Renal cortical epithelial cell (primary cell): ENCODE data around the gene YWHAE. TPM values are rescaled to one million over a fixed set of nuclear protein-coding genes. Genes with fewer than 3 reads are reported as not detected.
"Not testable (repeated sequence)": the region's sequence is repeated elsewhere in the genome, so short reads cannot be mapped to it uniquely, and the experiment has no call there.

Source experiments
- DNase-seq: peaks from one replicate; pipeline ENCODE4 v3.0.0-alpha.2; 2011; ENCODE audit warnings: low read depth
- total RNA-seq: library from RNA; depleted of rRNA; stranded (reverse); fragments of >200 nt; gene quantifications from 2 replicates; pipeline ENCODE4 v1.2.3, GENCODE V29; 2014

The YWHAE gene
- total RNA-seq, 1 donor from 2014 or later, result 1,023 TPM

DNA sequence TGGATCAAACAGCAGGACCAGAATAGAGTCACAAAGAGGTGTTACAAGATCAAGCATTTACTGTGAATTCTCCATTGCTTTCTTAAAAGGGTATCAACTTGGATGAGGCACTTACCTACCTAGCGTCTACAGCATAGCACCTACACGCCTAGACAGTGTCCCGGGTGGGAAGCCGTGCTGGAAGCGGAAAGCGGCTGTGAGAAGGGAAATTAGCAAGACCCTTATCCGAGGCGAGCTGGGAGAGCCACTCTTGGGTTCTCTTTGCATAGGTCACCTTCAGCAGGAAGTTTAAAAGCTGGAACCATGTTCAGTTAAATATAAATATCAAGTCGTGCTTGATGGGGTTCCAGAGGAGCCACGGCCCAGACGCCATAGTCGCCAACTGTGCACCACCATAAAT lies 74.3 kb downstream of the YWHAE start:
- no peak for DNase-seq

DNA sequence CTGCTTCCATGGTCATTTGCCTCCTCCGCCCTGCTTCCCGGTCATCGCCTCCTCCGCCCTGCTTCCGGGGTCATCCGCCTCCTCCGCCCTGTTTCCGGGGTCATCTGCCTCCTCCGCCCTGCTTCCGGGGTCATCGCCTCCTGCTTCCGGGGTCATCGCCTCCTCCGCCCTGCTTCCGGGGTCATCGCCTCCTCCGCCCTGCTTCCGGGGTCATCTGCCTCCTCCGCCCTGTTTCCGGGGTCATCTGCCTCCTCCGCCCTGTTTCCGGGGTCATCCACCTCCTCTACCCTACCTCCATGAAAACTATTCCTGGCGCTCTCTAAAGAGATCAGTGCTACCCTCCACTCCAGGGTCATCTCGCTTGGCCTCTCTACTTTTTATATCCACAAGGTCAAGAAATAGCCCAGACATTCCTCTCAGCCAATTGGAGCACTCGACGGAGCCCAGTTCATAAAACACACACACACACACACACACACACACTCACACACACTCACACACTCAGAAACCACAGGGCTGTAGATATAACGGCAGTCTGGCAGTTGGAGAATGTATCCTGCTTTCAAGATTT lies 75.7 kb downstream of the YWHAE start:
- no peak for DNase-seq

DNA sequence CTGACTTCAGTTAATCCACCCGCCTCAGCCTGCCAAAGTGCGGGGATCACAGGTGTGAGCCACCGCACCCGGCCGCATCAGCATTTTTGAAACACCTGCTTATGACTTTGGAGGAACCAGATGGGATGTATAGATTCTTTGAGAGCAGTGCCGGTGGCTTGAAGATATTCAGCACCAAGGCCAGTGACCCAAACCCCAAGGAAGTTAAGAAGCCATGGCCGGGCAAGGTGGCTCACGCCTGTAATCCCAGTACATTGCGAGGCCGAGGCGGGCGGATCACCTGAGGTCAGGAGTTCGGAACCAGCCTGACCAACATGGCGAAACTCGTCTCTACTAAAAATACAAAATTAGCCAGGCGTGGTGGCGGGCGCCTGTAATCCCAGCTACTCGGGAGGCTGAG lies 76.7 kb downstream of the YWHAE start:
- no peak for DNase-seq

DNA sequence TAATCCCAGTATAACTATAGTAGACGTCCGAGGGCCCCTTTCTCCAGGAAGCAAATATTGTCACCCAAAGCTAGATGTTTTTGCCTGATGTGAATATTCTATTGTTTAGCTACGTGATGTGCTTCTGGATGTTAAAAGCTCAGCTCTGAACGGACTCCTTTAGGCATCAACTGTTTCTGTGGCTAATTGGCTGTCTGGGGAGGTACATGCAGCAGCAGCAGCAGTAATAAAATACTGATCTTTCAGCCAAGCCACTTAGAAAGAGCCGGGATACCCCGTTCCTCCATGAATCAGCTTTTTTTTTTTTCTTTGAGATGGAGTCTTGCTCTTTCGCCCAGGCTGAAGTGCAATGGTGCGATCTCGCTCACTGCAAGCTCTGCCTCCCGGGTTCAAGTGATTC lies 77.5 kb downstream of the YWHAE start:
- DNase-seq, result no peak

DNA sequence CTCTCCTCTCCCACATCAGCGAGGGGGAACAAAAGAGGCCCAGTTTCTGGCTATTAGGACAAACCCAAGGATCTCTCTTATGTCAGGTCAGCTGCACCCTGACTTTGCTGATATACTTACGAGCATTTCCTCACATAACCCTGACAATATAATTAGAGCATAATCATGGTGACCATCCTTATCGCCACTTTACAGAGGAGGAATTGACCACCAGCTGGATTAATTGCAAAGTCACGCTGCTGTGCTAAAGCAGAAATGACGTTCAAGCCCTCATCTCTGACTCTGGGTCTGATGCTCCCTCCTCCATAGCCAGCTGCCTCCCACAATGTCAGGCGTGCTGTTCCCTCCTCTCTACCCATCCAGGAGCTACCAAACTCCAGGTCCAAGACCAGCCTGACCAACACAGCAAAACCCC lies 78.0 kb downstream of the YWHAE start:
- DNase-seq, result no peak

DNA sequence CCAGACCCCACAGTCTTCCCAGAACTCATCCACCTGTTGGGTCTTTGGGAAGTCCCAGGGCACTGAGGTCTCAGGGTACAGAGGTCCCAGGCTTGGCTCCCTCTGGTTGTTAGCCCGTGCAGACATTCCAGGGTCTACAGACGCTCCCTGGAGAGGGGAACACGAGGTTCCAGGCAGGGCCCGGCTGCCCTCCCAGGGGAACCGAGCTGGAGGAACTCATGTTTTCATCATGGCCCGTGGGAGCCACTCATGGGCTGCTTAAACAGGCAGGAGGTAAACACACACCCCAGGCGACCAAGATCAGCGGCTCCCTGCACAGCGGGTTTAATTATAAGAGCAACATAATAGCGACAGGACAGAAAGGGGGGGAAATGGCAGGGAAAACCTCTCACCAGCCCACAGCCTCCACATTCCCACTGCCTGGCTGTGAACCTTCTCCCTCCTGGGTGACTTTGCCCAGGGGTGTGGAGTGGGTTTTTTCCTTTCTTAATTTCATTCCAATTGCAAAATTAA lies 84.1 kb downstream of the YWHAE start:
- no peak for DNase-seq

DNA sequence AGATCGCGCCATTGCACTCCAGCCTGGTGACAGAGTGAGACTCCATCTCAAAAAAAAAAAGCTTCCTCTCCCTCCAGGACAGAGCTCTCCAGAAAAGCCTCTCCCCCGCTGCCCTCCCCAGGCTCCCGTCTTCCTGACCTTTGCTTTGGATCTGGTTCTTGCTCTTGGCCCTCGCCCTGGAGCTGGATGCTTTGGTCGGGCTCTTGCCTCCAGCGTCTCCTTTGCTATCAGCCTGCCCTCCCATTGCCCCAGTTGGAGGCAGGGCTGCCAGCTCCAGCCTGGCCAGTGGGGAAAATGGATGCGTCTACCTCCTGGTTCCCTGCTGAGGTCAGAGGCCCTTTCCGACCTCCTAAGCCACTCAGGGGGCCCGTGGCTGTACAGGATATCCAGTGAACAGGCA lies 84.6 kb downstream of the YWHAE start:
- DNase-seq, result no peak

DNA sequence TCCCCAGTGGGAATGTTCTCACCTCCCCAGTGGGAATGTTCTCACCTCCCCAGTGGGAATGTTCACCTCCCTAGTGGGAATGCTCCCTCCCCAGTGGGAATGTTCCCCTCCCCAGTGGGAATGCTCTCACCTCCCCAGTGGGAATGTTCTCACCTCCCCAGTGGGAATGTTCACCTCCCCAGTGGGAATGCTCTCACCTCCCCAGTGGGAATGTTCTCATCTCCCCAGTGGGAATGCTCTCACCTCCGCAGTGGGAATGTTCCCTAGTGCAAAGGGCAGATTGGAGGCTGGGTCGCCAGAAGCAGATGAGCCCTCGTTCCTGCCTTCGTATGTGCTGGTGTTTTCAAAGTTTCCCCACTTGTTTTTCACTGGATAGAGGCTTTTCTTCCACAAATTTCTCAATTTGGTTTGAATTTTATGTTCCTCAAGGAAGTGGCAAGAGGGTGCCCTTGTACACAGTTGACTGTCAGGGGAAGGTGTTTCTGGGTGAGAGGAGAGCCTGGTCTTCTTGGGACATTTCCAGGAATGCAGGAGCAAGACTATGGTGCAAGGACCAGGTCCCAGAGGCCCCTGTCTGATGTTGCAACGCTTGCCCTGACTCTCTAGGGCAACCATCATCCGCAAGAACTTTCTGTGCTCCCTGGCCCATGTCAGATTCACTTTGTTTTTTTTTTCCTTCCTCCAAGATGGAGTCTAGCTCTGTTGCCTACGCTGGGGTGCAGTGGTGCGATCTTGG lies 86.6 kb downstream of the YWHAE start:
- peak; percentile 26 for DNase-seq

DNA sequence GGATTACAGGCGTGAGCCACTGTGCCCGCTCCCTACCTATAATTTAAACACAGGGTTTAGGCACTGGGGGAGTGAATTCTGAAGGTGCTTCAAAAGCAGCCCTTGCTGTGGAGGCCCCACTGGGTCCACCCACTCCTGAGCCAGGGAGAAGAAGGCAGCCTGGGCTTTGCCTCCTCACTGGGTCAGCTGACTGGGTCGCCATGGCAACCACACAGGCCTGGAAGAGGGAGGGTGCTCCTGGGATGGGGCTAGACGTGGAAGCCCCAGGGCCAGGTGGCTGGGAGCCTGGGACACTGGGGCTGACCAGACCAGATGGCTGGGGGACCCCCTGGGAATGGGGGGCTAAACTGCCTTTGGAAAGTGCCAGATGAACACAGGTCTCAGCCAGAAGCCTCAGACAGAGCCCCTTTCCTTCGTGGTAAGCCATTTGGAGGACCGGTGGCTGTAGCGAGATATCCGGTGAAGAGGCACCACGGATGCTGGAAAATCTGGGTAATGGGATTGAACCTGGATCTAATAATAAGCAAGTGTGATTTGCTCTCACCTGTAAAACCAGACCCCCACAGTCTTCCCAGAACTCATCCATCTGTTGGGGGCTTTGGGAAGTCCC lies 87.7 kb downstream of the YWHAE start:
- DNase-seq, result no peak

DNA sequence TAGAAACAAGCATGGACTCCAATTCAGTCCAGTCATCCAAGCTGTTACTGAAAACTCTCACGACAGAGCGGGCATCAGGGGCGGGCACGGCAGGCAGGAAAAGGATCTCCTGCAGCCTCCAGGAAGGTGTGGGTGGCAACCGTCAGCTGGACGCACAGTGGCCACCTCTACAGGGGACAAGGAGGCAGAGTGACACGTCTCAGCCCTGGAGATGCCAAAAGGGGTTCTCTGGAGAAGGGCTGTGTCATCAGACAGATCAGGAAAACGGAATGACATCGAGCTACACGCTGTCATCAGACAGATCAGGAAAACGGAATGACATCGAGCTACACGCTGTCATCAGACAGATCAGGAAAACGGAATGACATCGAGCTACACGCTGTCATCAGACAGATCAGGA lies 92.2 kb downstream of the YWHAE start:
- DNase-seq, result not testable (repeated sequence)

DNA sequence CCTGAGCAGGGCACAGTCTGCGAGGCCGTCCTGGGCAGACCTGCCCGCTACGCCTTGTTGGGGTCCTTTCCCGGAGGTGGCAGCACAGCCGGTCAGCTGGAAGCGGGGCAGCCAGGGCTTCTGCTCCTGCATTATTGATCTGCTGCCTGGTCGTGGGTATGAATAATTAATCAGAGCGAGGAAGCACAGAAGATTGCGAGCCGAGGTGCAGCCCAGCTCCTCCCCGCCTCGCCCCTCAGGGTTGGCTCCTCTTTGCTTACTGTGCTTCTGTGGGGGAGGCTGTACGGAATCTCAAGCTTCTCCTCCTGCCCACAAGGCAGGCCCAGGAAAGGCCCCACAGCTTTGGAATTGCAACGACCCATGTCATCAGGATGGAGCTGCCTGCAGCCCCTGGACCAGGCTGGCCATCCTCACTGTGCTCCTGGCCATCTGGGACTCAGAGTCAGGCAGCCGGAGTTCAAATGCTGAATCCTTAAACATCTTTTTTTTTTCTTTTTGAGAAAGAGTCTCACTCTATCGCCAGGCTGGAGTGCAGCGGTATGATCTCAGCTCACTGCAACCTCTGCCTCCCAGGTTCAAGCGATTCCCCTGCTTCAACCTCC lies 95.0 kb downstream of the YWHAE start:
- DNase-seq, result no peak

DNA sequence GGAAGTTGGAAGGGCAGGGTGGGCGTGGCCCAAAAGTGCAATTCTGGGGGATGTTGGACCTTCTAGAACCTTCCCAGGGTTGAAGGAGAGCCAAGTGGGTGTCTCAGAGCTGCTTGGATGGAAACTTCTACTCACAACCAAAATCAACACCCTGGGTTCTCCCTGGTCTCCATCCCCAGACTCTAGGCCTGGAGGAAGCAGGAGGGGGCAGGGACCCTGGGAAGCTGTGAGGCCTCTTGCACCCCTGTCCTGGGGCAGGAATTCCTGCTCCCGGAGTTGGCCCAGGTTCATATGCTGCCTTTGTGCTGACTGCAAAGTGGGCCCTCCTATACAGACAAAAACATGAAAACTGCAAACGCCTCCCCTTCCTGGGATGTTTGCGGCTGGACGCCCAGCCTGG lies 95.5 kb downstream of the YWHAE start:
- DNase-seq, result no peak

DNA sequence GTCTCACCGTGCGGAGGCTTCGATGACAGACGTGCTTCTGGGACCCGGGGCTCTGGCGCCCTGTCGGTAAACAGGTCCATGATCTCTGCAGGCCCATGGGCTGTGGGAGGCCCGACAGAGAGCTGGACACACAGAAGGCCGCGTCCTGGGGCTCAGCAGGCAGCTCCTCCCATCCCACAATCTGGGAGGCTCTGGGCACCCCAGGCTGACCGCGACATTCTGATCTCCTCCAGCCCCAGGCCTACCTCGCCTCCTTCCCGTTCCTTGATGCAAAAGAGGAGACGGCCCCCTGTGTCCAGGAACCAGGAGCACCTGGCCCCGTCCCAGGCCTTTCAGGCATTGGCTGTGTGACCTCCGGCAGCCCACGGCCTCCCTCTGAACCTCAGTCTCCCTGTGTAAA lies 97.3 kb downstream of the YWHAE start:
- no peak for DNase-seq

DNA sequence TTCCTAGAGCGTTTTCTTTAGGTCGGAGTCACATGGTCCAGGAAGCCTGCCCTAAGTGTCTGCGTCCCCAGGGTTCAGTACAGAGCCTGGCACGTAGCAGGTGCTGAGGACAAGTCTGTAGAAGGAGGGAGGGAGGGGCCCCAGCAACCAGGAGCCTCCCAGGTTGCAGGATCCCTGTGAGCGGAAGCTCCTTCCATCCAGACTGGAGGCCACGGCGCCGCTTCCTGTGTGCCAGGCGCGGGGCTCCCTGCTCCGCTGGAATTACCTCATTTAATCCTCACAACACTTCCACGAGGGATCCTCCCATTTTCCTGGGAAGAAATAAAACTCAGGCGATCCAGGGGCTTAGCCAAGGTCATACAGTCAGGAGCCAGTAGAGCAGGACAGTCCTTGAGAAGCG lies 98.5 kb downstream of the YWHAE start:
- DNase-seq, result no peak

DNA sequence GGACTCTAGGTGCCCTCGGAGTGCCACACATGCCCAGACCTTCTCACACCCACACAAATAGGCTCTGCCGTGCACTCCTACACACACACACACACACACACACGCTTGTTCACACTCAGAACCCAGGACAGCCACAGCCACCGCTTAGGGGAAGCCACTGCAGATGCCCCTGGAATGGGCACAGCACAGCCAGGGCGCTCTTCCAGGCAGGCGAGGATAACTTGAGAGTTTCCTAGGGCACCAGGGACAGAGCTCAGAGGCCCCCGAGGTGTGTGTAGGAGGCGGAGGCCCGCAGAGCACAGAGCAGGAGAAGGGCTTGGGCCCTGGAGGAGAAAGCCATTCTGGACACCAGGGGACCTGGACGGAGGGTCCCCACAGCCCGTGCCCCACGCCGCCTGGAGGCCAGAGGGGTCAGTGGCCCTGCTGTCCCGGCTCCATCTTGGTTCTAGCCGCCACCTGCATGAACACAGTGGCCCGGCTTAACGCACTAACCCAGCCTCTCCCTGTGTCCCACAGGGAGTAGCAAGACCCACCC lies 99.6 kb downstream of the YWHAE start:
- DNase-seq, result no peak

DNA sequence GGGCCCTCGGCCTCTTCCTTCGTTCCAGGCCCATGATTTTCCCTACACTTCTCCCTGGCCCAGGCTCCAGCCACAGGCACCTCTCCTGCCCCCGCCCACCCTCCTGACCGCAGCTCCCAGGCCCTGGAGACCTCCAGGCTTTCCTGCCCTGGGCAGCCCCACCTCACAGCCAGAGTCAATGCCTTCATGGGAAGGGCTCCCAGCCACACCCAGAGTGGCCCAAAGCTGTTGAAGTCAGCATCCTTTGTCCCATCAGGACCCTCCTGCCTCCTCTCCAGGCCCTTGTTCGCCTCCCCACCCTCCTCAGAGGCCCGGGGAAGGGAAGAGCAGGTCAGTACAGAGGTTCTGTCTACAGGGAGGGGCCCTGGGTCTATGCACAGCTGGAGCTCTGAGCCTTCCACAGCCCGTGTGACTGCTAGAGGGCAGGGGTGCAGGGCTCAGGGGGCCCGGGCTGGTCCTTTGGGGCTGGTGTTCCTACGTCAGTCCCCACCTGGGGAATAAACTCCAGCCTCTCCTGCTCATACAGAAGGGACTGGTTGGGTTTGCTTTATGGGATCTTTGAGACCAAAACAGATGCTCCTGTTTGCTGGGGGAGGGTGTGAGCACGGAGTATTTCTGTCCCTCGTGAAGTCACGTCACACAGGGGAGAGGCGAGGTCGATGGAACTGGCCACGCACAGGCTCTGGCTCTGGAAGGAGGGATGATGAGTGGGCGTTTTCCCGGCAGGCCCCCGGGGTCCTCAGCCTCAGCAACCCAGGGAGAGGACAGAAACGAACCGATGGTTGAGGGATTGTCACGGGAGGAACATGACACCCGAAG lies 100.3 kb downstream of the YWHAE start:
- DNase-seq, result no peak

DNA sequence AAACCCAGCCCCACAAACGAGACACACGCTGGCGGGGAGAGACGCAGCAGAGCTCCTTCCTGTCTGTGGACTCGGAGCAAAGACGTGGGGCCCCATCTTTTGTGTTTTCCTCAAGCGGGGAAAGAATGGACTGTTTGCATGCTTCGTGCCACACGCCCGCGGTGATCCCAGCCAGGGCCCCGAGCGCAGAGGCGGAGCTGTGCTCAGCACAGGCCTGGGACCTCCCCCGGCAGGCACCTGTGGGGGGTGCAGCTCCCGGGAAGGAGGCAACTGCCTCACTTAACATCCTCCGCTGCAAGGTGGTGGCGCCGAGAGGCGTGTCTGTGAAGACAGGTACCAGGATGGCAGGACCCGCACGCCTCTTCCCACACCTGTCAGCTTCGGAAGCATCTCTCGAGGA lies 101.4 kb downstream of the YWHAE start:
- DNase-seq, result no peak
